ENCODE results near the gene FRMD6.

- no peak for TF ChIP-seq POLR2A (IDR thresholded peaks at IDR 0.05)
- TF ChIP-seq EP300 (IDR thresholded peaks at IDR 0.05): no peak
Observed at GRCh38 chr14:51715742-51716141, 64.0 kb downstream of the FRMD6 start.

Data from suprapubic skin (tissue), 2 donors.